Hepatocyte (in vitro differentiated cells): Measurements from ENCODE around the gene MICOS13. TPM values are rescaled to one million over a fixed set of nuclear protein-coding genes. Genes with fewer than 3 reads are reported as not detected.

Source experiments
- DNase-seq: peaks from one replicate; pipeline ENCODE4 v3.0.0-alpha.2; 2016; ENCODE audit warnings: low spot score
- H2AFZ ChIP-seq: fragments of 200-600 bp; sonication (generic); 2 replicates; pipeline ENCODE4 v1.6.0; 2016; ENCODE audit warnings: antibody characterized with exemption, mild to moderate bottlenecking
- H3K27ac ChIP-seq: fragments of 200-600 bp; sonication (generic); 2 replicates; pipeline ENCODE4 v1.5.1; 2016; ENCODE audit warnings: mild to moderate bottlenecking
- H3K27me3 ChIP-seq: fragments of 200-600 bp; sonication (generic); 2 replicates; pipeline ENCODE4 v1.6.1; 2016
- H3K36me3 ChIP-seq: fragments of 200-600 bp; sonication (generic); replicated peaks from 2 replicates; pipeline ENCODE4 v1.5.1; 2016; ENCODE audit warnings: low read depth; ENCODE audit not compliant: insufficient read depth
- H3K4me1 ChIP-seq: fragments of 200-600 bp; sonication (generic); 2 replicates; pipeline ENCODE4 v1.5.1; 2016; ENCODE audit warnings: mild to moderate bottlenecking, moderate library complexity; ENCODE audit not compliant: insufficient read depth
- H3K4me2 ChIP-seq: fragments of 200-600 bp; sonication (generic); 2 replicates; pipeline ENCODE4 v1.6.0; 2016
- H3K4me3 ChIP-seq: fragments of 200-600 bp; sonication (generic); 2 replicates; pipeline ENCODE4 v1.5.1; 2016; ENCODE audit warnings: mild to moderate bottlenecking
- H3K79me2 ChIP-seq: fragments of 200-600 bp; sonication (generic); 2 replicates; pipeline ENCODE4 v1.6.0; 2017; ENCODE audit warnings: mild to moderate bottlenecking
- H3K9me2 ChIP-seq: fragments of 200-600 bp; sonication (generic); replicated peaks from 2 replicates; pipeline ENCODE4 v1.6.0; 2017; ENCODE audit warnings: mild to moderate bottlenecking; ENCODE audit not compliant: insufficient read depth
- H3K9me3 ChIP-seq: fragments of 200-600 bp; sonication (generic); 2 replicates; pipeline ENCODE4 v1.5.1; 2016; ENCODE audit warnings: low read depth, mild to moderate bottlenecking
- H4K20me1 ChIP-seq: fragments of 200-600 bp; sonication (generic); 2 replicates; pipeline ENCODE4 v1.6.0; 2016; ENCODE audit warnings: mild to moderate bottlenecking; ENCODE audit not compliant: insufficient read depth, poor library complexity, severe bottlenecking
- CTCF ChIP-seq: fragments of 200-600 bp; sonication (generic); IDR thresholded peaks from 2 replicates; pipeline ENCODE4 v1.5.1; 2016; ENCODE audit warnings: antibody characterized with exemption, mild to moderate bottlenecking; ENCODE audit not compliant: poor library complexity
- EZH2 ChIP-seq: fragments of 200-600 bp; sonication (generic); IDR thresholded peaks from 2 replicates; pipeline ENCODE4 v1.6.1; 2016; ENCODE audit warnings: antibody characterized with exemption, mild to moderate bottlenecking, borderline replicate concordance
- EZH2phosphoT487 ChIP-seq: fragments of 200-600 bp; sonication (generic); IDR thresholded peaks from one replicate; pipeline ENCODE4 v1.6.1; 2018; ENCODE audit warnings: antibody characterized with exemption, mild to moderate bottlenecking, low read depth, moderate library complexity; ENCODE audit not compliant: unreplicated experiment, severe bottlenecking
- WGBS: methylation state at CpG from one replicate; pipeline ENCODE4 v1.1.6; 2016; ENCODE audit warnings: low lambda C conversion rate; ENCODE audit errors: missing lambda C conversion rate; 5-methylcytosine and 5-hydroxymethylcytosine counted together
- polyA plus RNA-seq: library from polyadenylated mRNA; unstranded; fragments of >200 nt; fragmentation: Nextera tagmentation; extraction: Ambion mirVana; gene quantifications from 2 replicates; pipeline ENCODE4 v1.2.1, GENCODE V29; 2016
- total RNA-seq: library from RNA; depleted of rRNA; stranded (reverse); fragments of >200 nt; gene quantifications from 2 replicates; pipeline ENCODE4 v1.2.3, GENCODE V29; 2014

Gene MICOS13
- total and polyA plus RNA-seq, 2 experiments from 2014 or later = 32.3 to 120 TPM

DNA sequence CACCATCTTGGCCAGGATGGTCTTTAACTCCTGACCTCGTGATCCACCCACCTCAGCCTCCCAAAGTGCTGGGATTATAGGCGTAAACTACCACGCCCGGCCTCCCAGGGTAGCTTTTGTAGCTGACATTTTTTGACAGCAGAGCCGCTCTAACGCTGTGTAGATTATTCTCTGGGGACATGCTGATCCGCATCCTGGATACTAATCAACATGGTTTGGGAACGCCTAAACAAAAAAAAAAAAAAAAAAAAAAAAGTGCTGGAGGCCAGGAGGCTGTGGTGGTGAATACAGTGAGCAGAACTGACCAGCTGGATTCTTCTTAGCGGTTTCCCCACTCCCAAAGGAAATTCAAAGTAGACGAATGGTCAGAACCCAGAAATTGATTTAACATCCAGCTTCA, 34.5 kb upstream of the MICOS13 start:
- H3K9me2 ChIP-seq = no peaks in the 10 kb centered on the region
- no peaks in the 10 kb centered on the region for H3K27me3 ChIP-seq
- H3K27ac ChIP-seq = no peak overlapping the region
- peaks cover 58% of the 10 kb centered on the region for H3K79me2 ChIP-seq
- no peaks in the 10 kb centered on the region for H4K20me1 ChIP-seq
- TF ChIP-seq EZH2 (no peak), CTCF (no peak), EZH2phosphoT487 (no peak)
- peaks cover 13% of the 10 kb centered on the region for H3K4me1 ChIP-seq
- H2AFZ ChIP-seq = no peak overlapping the region
- H3K36me3 ChIP-seq = no peaks in the 10 kb centered on the region
- H3K4me3 ChIP-seq = no peak overlapping the region
- H3K9me3 ChIP-seq = no peaks in the 10 kb centered on the region
- H3K4me2 ChIP-seq = no peak overlapping the region
- WGBS = 95% methylated on average over 10 of the region's 10 CpGs
- DNase-seq = no peak

DNA sequence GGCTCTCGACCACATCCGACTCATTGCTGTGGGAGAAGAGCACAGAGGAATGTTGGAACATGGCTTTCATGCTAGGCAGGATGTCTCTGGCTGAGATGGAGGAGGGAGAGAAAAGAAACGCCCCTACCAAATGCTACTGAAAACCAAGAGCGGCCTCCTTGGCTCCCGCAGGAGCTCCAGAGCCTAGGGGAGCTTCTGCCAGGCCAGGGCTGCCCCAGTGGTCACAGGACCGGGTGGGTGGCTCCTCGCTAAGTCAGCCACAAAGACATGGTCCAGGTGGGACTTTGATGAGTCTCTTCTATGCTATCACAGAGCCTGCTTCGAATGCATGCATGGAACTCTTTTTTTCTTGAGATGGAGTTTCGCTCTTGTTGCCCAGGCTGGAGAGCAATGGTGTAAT, 32.9 kb upstream of the MICOS13 start:
- Histone ChIP-seq H3K9me2 (no peaks in the 10 kb centered on the region), H2AFZ (no peak overlapping the region), H3K79me2 (peaks cover 42% of the 10 kb centered on the region), H3K36me3 (no peaks in the 10 kb centered on the region), H3K4me2 (no peak overlapping the region), H3K27ac (no peak overlapping the region), H3K27me3 (no peaks in the 10 kb centered on the region), H3K9me3 (no peaks in the 10 kb centered on the region), H4K20me1 (no peaks in the 10 kb centered on the region), H3K4me1 (peaks cover 6% of the 10 kb centered on the region), H3K4me3 (no peak overlapping the region)
- TF ChIP-seq EZH2phosphoT487 = no peak
- no peak for DNase-seq
- 95% methylated on average over 9 of the region's 9 CpGs for WGBS

- no peaks in the 10 kb centered on the region for H3K9me2 ChIP-seq
- H3K27me3 ChIP-seq = no peaks in the 10 kb centered on the region
- no peak overlapping the region for H3K4me2 ChIP-seq
- H3K9me3 ChIP-seq = no peaks in the 10 kb centered on the region
- no peak overlapping the region for H3K4me3 ChIP-seq
- no peak overlapping the region for H2AFZ ChIP-seq
- no peak overlapping the region for H3K27ac ChIP-seq
- no peaks in the 10 kb centered on the region for H3K36me3 ChIP-seq
- peaks cover 28% of the 10 kb centered on the region for H3K79me2 ChIP-seq
- WGBS = 95% methylated on average over 25 of the region's 25 CpGs
- no peaks in the 10 kb centered on the region for H4K20me1 ChIP-seq
- no peak for DNase-seq
- no peaks in the 10 kb centered on the region for H3K4me1 ChIP-seq
- TF ChIP-seq CTCF (no peak), EZH2 (no peak), EZH2phosphoT487 (no peak)
Observed at GRCh38 chr19:5711713-5712161, 31.4 kb upstream of the MICOS13 start.

- Histone ChIP-seq H4K20me1 (no peaks in the 10 kb centered on the region), H3K36me3 (no peaks in the 10 kb centered on the region), H3K79me2 (peaks cover 20% of the 10 kb centered on the region), H3K4me3 (no peak overlapping the region), H3K9me2 (no peaks in the 10 kb centered on the region), H3K27ac (no peak overlapping the region), H3K4me2 (no peak overlapping the region), H3K9me3 (no peaks in the 10 kb centered on the region), H3K27me3 (no peaks in the 10 kb centered on the region), H3K4me1 (no peaks in the 10 kb centered on the region), H2AFZ (no peak overlapping the region)
- WGBS = over 99% methylated on average over 8 of the region's 8 CpGs
- TF ChIP-seq EZH2 (no peak), CTCF (no peak), EZH2phosphoT487 (no peak)
- no peak for DNase-seq
Observed at GRCh38 chr19:5711025-5711424, 30.7 kb upstream of the MICOS13 start.
